Measurements from ENCODE around the gene TNNT1. TPM values are rescaled to one million over a fixed set of nuclear protein-coding genes. Genes with fewer than 3 reads are reported as not detected.

Gene TNNT1
- polyA plus RNA-seq, 1 donor from 2014 or later = 6.2 TPM

DNA sequence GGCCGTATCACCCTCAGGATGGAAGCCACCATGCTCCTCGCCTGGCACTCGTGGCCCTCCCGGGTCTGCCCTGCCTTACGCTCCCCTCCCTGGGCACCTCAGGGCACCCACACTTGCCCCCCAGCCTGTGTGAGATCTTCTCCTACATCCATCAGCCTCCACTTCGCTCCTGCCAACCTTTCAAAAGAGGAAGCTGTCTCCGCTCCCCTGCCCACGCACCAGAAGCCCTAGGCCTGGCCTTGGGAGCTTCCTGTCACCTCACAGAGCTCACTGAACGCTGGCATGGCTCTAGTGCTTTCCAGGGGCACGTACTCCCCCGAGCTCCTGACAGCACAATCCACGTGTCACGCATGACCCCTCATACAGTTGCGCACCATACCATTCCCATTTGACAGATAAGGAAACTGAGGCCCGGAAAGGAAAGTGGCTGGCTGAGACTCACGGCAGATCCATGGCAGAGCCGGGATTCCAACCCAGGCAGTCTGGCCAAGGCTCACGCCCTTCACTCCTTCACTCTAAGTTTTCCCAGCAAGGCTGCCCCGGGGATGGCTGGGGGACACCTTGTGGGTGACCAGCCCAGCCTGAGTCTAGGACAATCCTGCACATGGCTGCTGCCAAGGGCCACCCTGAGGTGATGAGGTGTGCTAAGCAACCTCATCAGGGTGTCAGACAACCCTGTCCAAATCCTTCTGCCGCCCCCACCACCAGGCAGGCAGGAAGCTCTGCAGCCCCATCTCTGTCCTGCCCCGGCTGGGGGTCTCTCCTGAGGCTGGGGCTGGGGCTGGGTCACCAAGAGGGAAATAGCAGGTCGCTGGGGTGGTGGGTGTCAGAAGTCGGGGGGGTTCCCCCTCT lies 50.9 kb downstream of the TNNT1 start:
- Histone ChIP-seq H3K79me2 (replicated peaks; ENCODE audit: insufficient read depth, low read length) (no peaks in the 10 kb centered on the region), H2AFZ (ENCODE audit: low read depth, low read length) (no peak overlapping the region), H3K36me3 (ENCODE audit: insufficient read depth, low read length) (peaks cover 4% of the 10 kb centered on the region), H3F3A (ENCODE audit: insufficient read depth, low read length, poor library complexity, severe bottlenecking) (no peaks in the 10 kb centered on the region), H3K9me2 (ENCODE audit: insufficient read depth, low read length) (no peaks in the 10 kb centered on the region), H3K9me3 (ENCODE audit: low read length) (peaks cover 2% of the 10 kb centered on the region), H3K27ac (ENCODE audit: low read length) (no peak overlapping the region), H3K4me2 (ENCODE audit: low read length) (no peak overlapping the region), H3K9ac (ENCODE audit: low read length) (no peak overlapping the region), H3K4me3 (ENCODE audit: low read length) (no peak overlapping the region), H3K27me3 (ENCODE audit: insufficient read depth, low read depth, low read length) (no peaks in the 10 kb centered on the region), H4K20me1 (ENCODE audit: insufficient read depth) (no peaks in the 10 kb centered on the region)
- no peak for TF ChIP-seq MXI1 (conservative IDR thresholded peaks at IDR 0.05; ENCODE audit: poor library complexity, severe bottlenecking)
- no peak for TF ChIP-seq EZH2 (IDR thresholded peaks at IDR 0.05; ENCODE audit: borderline replicate concordance, insufficient read depth, low read length, poor library complexity, severe bottlenecking)
- TF ChIP-seq RAD21 (conservative IDR thresholded peaks at IDR 0.05) = no peak
- TF ChIP-seq CTCF (IDR thresholded peaks at IDR 0.05; ENCODE audit: poor library complexity, severe bottlenecking) = no peak
- no peak for TF ChIP-seq TAF1 (IDR thresholded peaks at IDR 0.05; ENCODE audit: low read depth)
- TF ChIP-seq EP300 (conservative IDR thresholded peaks at IDR 0.05; ENCODE audit: poor library complexity, severe bottlenecking) = no peak
- TF ChIP-seq, protein P1, sequence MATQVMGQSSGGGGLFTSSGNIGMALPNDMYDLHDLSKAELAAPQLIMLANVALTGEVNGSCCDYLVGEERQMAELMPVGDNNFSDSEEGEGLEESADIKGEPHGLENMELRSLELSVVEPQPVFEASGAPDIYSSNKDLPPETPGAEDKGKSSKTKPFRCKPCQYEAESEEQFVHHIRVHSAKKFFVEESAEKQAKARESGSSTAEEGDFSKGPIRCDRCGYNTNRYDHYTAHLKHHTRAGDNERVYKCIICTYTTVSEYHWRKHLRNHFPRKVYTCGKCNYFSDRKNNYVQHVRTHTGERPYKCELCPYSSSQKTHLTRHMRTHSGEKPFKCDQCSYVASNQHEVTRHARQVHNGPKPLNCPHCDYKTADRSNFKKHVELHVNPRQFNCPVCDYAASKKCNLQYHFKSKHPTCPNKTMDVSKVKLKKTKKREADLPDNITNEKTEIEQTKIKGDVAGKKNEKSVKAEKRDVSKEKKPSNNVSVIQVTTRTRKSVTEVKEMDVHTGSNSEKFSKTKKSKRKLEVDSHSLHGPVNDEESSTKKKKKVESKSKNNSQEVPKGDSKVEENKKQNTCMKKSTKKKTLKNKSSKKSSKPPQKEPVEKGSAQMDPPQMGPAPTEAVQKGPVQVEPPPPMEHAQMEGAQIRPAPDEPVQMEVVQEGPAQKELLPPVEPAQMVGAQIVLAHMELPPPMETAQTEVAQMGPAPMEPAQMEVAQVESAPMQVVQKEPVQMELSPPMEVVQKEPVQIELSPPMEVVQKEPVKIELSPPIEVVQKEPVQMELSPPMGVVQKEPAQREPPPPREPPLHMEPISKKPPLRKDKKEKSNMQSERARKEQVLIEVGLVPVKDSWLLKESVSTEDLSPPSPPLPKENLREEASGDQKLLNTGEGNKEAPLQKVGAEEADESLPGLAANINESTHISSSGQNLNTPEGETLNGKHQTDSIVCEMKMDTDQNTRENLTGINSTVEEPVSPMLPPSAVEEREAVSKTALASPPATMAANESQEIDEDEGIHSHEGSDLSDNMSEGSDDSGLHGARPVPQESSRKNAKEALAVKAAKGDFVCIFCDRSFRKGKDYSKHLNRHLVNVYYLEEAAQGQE (IDR thresholded peaks at IDR 0.05; ENCODE audit: borderline replicate concordance) = no peak
- TF ChIP-seq SMC3 (conservative IDR thresholded peaks at IDR 0.05; ENCODE audit: poor library complexity) = no peak
- TF ChIP-seq POLR2AphosphoS5 (IDR thresholded peaks at IDR 0.05) = no peak

GRCh38 chr19:55096061-55096701 lies 52.8 kb downstream of the TNNT1 start:
- TF ChIP-seq POLR2AphosphoS5 (IDR thresholded peaks at IDR 0.05) = no peak
- TF ChIP-seq MXI1 (conservative IDR thresholded peaks at IDR 0.05; ENCODE audit: poor library complexity, severe bottlenecking) = no peak
- no peak for TF ChIP-seq EP300 (conservative IDR thresholded peaks at IDR 0.05; ENCODE audit: poor library complexity, severe bottlenecking)
- no peak for TF ChIP-seq RAD21 (conservative IDR thresholded peaks at IDR 0.05)
- TF ChIP-seq EZH2 (IDR thresholded peaks at IDR 0.05; ENCODE audit: borderline replicate concordance, insufficient read depth, low read length, poor library complexity, severe bottlenecking) = no peak
- no peak for TF ChIP-seq CTCF (IDR thresholded peaks at IDR 0.05; ENCODE audit: poor library complexity, severe bottlenecking)
- TF ChIP-seq, protein P1 (IDR thresholded peaks at IDR 0.05; ENCODE audit: borderline replicate concordance) = no peak
- TF ChIP-seq SMC3 (conservative IDR thresholded peaks at IDR 0.05; ENCODE audit: poor library complexity) = no peak
- TF ChIP-seq TAF1 (IDR thresholded peaks at IDR 0.05; ENCODE audit: low read depth) = no peak
- Histone ChIP-seq H3K27ac (ENCODE audit: low read length) (no peak overlapping the region), H3K9ac (ENCODE audit: low read length) (no peak overlapping the region), H3K4me3 (ENCODE audit: low read length) (no peak overlapping the region), H3K79me2 (replicated peaks; ENCODE audit: insufficient read depth, low read length) (no peaks in the 10 kb centered on the region), H3K4me2 (ENCODE audit: low read length) (no peak overlapping the region), H2AFZ (ENCODE audit: low read depth, low read length) (no peak overlapping the region), H3K9me2 (ENCODE audit: insufficient read depth, low read length) (no peaks in the 10 kb centered on the region), H4K20me1 (ENCODE audit: insufficient read depth) (no peaks in the 10 kb centered on the region), H3F3A (ENCODE audit: insufficient read depth, low read length, poor library complexity, severe bottlenecking) (no peaks in the 10 kb centered on the region), H3K27me3 (ENCODE audit: insufficient read depth, low read depth, low read length) (no peaks in the 10 kb centered on the region), H3K9me3 (ENCODE audit: low read length) (no peaks in the 10 kb centered on the region), H3K36me3 (ENCODE audit: insufficient read depth, low read length) (peaks cover 4% of the 10 kb centered on the region)

All from neural cell (in vitro differentiated cells).